Measurements from ENCODE around the gene OGFOD3.

Gene OGFOD3

GRCh38 chr17:82446124-82446523 lies 27.7 kb upstream of the OGFOD3 start:
- DNase-seq: no peak

DNA sequence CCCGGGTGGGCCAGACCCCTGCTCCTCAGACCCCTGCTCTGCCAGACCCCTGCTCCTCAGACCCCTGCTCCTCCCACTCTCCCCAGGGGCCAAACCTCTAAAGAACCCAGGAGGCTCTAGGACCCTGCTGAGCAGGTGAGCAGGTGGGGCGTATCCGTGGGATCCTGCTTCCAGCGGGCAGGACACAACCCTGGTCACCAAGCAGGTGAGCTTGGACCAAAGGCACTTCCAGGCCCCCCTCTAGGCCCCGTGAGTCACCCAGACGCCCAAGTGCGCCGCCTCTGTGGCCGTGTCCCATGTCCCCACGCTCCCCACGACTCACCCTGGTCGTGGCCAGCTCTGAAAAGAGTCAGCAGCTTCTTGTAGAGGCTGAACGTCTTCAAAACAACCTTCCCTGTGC lies 27.2 kb upstream of the OGFOD3 start:
- DNase-seq: no peak

GRCh38 chr17:82444941-82445521 lies 26.6 kb upstream of the OGFOD3 start:
- DNase-seq: no peak

- DNase-seq: no peak
Measured at GRCh38 chr17:82444284-82444893, 26.0 kb upstream of the OGFOD3 start.

DNA sequence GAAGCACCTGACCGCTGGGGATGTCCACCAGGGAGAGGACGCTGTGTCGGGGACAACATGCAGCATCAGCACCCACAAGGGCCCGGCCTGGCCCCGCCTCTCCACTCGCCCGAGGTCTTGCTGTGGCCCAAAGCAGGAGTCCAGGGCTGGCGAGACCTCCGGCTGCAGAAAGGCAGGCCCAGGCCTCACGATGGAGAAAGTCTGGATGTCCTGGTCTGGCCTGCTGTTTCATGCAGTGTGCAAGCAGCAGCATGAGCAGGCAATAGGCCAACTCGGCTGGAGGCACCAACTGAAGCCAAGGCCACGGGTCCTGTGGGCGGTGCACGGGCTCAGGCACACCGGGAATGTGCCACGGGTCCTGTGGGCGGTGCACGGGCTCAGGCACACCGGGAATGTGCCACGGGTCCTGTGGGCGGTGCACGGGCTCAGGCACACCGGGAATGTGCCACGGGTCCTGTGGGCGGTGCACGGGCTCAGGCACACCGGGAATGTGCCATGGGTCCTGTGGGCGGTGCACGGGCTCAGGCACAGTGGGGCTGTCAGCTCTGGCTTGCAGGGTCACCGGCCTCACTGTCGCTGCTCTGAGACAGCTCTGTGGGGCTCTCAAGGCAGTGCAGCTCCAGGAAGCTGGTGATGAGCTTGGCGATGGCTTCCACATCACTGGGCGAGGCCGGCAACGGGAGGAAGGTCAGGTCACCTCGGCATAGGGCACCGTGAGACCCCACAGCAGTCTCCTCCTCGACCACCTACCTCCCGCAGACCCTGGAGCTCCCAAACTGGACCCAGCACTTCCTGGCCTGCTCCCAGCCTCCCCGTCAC lies 25.3 kb upstream of the OGFOD3 start:
- no peak for DNase-seq

DNA sequence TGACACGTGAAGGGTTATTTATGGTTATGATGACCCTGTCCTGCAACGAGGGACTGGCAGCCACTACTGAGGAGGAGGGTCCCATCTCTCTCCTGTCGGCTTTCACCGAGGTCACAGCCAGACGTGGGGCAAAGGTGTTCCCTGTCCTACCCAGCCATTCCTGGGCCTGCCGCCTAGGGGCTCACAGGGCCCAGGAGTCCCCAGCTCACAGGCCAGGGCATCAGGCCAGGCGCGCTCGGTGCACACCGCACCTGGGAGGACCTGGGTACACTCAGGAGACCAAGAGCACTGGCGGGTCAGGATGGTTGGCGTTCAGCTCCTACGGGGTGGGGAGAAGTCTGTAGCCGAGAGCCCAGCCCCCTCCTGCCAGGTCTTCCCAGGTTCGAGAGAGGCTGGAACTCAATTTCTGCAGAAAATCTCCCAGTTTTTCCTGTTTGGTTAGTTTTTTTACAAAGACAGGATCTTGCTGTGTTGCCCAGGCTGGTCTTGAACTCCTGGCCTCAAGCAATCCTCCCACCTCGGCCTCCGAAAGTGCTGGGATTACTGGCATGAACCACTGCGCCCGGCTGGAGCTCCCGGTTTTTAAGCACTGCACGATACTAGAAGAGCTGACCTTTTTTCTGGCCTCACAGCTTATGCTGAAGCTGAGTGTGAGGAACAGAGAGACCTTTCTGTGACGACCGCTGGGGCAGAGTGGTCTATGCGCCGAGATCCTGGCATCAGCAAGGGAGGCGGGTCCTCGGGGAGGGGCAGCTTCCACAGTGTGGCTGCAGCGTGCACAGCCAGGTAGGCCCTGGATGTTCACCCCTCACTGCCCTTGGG lies 24.5 kb upstream of the OGFOD3 start:
- no peak for DNase-seq

GRCh38 chr17:82441691-82442487 lies 23.5 kb upstream of the OGFOD3 start:
- no peak for DNase-seq

- peak; percentile 60 for DNase-seq
Measured at GRCh38 chr17:82440991-82441627, 22.7 kb upstream of the OGFOD3 start.

DNA sequence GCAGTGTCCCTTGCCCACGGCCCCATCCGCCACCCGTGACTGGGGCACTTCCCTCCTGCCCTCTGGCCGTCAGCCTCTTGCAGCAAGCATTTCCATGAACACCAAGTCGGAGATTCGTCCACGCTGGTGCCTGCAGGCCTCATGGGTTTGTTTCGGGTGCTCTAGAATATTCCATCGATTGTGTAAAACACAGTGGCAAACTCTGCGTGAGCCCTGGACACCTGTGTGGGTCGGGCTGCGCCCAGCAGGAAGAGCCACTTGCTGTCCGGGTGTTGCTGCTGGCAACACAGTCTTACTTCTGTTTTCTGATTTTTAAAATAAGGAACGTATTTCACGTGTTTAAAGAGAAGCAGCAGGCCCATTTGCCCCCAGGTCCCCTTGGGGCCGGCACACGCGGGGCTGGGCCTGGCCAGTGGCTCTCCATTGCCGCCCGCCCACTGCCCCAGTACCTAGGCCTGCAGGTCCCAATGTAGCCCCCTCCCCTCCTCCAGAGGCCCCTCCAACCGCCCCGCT lies 22.1 kb upstream of the OGFOD3 start:
- DNase-seq: peak; percentile 53

- no peak for DNase-seq
Measured at GRCh38 chr17:82439829-82440365, 21.5 kb upstream of the OGFOD3 start.

DNA sequence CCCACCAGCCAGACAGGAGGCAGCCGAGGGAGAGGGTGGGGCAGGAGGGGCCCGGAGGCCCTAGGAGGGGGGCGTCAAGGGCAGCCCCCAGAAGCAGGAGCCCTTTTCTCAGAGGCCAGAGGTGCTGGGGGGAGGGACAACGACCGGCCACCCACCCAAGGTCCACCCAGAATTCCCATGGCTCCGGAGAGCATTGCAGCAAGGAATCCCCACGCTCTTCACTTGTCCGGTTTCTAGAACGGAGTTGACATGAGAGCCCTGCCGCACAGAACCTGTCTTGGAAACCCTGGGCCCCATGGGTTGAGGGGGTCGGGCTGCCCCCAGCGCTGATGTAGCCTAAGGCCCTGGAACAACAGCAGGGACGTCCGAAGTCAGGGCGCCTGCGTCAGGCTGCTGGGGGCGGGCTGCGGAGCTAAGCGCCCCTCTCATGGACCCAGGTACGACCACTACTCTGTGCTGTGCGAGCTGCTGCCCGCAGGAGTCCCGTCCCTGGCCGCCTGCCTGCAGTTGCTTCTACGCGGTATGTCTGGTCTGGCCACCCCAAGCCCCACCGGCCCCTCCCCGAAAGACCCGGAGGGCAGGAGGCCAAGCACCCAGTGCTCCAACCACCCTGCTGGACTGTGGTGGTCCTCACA lies 20.9 kb upstream of the OGFOD3 start:
- DNase-seq: no peak

DNA sequence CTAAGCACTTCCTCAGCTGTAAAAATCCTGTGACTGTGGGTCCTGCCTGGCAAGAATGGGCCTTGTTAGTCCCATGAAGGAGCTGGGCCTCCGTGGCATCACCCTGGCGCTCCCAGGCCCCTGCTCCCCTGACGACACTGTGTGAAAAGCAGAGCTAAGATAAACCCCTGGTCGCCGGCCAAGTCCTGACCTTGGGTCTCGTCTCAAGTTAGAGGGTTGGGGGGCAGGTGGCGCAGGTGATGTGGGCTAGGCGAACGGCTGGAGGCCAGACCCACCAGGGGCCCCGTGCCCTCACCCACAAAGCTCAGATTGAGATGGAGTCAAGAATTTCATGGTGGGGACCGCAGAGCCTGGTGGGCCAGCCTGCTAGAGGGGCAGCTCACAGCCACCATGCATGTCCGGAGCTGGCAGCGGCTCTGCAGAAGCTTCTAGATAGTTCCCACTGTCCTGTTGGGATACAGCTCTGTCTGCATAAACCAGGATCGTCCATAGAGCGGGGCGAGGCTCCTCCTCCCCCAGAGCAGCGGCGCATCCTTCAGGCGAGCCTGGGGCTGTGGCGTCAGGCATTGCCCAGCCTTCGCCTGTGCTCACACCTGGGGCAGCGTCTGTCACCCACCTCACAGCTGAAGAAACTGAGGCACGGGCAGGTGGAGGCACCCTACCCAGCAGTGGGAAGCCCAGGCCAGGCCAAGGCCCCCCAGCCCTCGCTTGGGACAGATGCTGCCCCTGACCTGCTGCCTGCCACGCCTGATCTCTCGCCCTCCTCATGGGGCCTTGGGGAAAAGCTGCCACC lies 20.2 kb upstream of the OGFOD3 start:
- no peak for DNase-seq

- no peak for DNase-seq
Measured at GRCh38 chr17:82437325-82437668, 18.9 kb upstream of the OGFOD3 start.

DNA sequence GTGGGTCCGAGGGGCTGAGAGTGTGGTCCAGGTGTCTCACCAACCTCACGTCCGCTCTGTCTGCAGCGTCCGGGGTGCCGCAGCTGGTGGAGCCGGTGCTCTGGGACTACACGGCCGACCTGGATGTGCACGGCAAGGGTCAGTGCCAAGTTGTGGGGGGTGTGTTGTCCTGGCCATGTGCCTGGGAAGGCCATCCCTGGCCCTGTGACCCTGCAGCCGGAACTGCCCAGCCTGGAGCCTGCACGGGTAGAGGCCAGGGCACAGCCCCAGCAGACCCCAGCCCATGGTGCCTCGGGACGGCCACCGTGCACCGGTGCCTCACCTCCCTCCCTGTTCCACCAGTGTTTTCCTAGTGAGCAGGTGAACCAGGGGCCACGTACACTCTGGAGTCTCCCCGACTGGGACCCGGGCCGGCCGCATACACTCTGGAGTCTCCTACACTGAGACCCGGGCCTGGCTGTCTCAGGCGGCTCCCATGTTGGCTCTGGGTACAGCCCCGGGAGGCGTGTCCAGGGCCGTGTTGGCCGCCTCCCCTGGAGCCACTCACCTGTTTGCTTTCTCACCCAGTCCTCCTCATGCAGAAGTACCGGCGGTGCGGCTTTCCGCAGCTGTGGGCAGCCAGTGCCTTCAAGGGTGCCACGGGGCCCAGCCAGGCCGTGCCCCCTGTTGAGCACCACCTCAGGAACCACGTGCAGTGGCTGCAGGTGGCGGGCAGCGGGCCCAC lies 18.4 kb upstream of the OGFOD3 start:
- DNase-seq: no peak

DNA sequence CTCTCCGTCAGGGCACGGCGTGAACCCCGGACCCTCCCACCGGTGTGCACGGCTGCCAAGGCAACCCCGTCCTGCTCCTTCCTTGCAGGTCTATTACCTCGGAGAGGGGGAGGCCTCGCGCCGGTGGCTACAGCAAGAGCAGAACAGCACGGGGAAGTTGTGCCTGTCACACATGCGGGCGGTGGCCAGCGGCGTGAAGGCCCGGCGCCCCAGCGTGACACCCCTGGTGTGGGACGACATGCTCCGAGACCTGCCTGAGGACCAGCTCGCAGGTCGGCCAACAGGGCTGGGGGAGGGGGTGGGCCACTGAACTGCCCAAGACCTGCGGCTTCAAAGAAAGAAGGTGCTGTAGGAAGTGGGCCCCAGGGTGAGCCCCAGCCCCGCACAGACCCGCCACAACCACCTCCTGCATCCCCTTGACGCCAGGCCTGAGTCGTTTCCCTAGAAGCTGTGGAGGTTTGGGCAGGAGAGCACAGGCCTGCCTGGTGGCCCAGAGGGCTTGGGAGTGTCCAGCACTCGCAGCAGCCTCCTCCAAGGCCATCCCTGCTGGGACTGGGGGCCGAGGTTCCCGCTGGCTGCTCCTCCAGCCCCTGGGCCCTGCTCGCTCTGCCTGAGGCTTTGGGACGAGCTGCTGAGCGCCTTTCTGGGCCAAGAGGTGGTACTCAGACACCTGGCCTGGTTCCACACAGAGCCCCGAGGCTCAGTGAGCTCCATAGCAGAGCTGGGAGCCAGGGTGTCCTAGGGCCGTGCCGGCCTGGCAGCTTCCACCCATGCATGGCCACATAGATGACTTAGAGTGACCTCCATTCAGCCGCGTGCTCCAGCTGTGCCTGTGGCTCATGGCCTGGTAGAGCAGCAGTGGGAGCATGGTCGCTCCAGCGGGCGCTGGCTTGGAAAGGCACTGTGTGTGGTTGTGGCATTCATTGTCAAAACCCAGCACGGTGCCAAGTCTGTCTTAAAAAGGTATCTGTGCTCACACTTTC lies 17.5 kb upstream of the OGFOD3 start:
- no peak for DNase-seq

DNA sequence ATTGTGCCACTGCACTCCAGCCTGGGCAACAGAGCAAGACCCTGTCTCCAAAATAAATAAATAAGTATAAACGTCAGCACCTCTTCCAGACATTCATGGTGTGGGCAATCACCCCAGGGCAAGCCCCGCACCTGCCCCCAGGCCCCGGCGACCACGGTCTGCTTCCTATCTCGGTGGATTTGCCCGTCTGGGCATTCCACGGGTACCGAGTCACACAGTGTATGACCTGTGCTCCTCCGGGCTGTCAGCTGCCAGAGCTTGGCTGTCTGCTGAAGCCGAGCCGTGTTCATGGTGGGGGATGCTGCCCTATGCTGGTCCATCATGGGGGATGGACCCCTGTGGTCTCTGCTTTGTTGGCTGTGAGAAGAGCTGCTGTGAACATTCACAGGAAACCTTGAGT lies 16.7 kb upstream of the OGFOD3 start:
- no peak for DNase-seq

DNA sequence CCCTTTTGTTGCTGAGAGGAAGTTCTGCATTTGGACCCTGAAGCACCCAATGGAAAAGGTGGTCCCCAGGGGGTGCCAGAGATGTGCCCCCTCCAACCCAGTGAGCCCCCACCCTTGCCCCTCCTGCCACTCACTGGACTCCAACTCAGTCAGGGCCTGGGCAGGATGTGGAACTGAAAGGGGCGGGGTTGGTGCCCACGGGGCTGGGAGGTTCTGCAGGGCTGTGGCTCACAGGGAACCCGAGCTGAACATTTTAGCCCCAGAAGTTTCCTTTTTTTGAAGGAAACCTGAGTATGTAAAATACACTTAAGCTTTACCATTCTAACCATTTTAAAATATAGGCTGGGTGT lies 15.8 kb upstream of the OGFOD3 start:
- no peak for DNase-seq

DNA sequence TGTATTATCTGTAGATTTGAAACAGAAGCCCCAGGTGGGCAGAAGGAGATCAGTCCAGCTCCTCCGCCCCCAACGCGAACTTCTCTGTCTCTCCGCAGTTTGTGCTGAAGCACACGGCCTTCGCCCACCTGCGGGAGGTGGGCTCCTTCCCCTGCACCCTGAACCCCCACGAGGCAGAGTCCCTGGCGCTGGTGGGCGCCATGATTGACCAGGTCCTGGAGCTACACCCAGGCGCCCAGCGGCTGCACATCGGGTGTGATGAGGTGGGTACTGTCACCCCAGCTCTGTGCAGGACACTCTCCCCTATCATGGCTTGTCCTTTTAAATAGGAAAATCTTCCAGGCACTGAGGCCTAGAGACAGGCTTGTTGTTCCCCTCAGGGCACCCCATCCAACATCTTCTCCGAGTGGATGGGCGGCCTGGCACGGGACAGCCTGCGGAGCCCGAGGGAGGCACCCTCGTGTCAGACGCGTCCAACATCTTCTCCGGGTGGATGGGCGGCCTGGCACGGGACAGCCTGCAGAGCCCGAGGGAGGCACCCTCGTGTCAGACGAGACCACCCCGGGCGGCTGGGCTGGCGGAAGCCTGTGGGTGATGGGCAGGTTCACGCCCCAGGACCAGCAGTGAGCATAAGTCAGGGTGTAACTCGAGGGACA lies 15.3 kb upstream of the OGFOD3 start:
- DNase-seq: no peak
